SU-DHL-6 (cell line): ENCODE data around the gene GRIN2B.

Source experiments
- CTCF ChIP-seq: fragments of 200-600 bp; sonication (generic); IDR thresholded peaks from one replicate; pipeline ENCODE4 v1.5.1; 2017; ENCODE audit warnings: antibody characterized with exemption, mild to moderate bottlenecking, low read length, moderate library complexity; ENCODE audit not compliant: insufficient read depth, poor library complexity, severe bottlenecking
- EZH2phosphoT487 ChIP-seq: fragments of 200-600 bp; sonication (generic), shearing (Covaris generic); conservative IDR thresholded peaks from 2 replicates; pipeline ENCODE4 v1.6.1; 2018; ENCODE audit warnings: mild to moderate bottlenecking, antibody characterized with exemption, low read length, moderate library complexity, mixed read lengths

GRCh38 chr12:14024591-14024990, 43.2 kb upstream of the GRIN2B start:
- TF ChIP-seq CTCF (no peak), EZH2phosphoT487 (no peak)
